Activated B cell treated with CpG ODN at 0.5 μM for 24 hours (primary cell): ENCODE results near the gene FOXN4. TPM values are rescaled to one million over a fixed set of nuclear protein-coding genes. Genes with fewer than 3 reads are reported as not detected.
"Not testable (repeated sequence)": the region's sequence is repeated elsewhere in the genome, so short reads cannot be mapped to it uniquely, and the experiment has no call there.

Source experiments
- ATAC-seq: fragments of 200-7000 bp; cut with Tn5 transposase; one replicate; pipeline ENCODE4 v1.10.0; 2021; ENCODE audit warnings: low read depth, mild to moderate bottlenecking, moderate library complexity
- CTCF ChIA-PET: fragments of 350-600 bp; sonication (Branson Sonifier 250); formaldehyde crosslinking; loops from one replicate; lab custom pipeline; 2021; ENCODE audit warnings: antibody characterized with exemption; lab: Charles Lee
- POLR2A ChIA-PET: fragments of 350-600 bp; sonication (Branson Sonifier 250); formaldehyde crosslinking; loops from one replicate; lab custom pipeline; 2021; ENCODE audit warnings: antibody characterized with exemption; lab: Charles Lee
- DNase-seq: peaks from one replicate; pipeline ENCODE4 v3.0.0; 2022
- H3K27ac Mint-ChIP-seq: one replicate; pipeline ENCODE4 v1.8.0; 2020; ENCODE audit warnings: mixed read lengths
- H3K27me3 Mint-ChIP-seq: one replicate; pipeline ENCODE4 v1.8.0; 2021; ENCODE audit warnings: mixed read lengths
- H3K36me3 Mint-ChIP-seq: one replicate; pipeline ENCODE4 v1.8.0; 2021; ENCODE audit warnings: low read depth, mixed read lengths
- H3K4me1 Mint-ChIP-seq: one replicate; pipeline ENCODE4 v1.8.0; 2021; ENCODE audit warnings: mixed read lengths
- H3K4me3 Mint-ChIP-seq: one replicate; pipeline ENCODE4 v1.8.0; 2020; ENCODE audit warnings: mild to moderate bottlenecking, mixed read lengths
- H3K9me3 Mint-ChIP-seq: one replicate; pipeline ENCODE4 v1.8.0; 2020; ENCODE audit warnings: mixed read lengths
- CTCF ChIP-seq: fragments of 200-600 bp; IDR thresholded peaks from one replicate; pipeline ENCODE4 v1.8.0; 2022; ENCODE audit warnings: antibody characterized with exemption, mild to moderate bottlenecking
- intact Hi-C: fragments of 100-400 bp; cut with micrococcal nuclease; formaldehyde crosslinking; loops from one replicate; pipeline ENCODE4 v1.15.1; 2024
- total RNA-seq: library from RNA; stranded (reverse); gene quantifications from 2 replicates; pipeline ENCODE4 v1.2.3, GENCODE V29; 2022

The FOXN4 gene
- total RNA-seq, 1 donor from 2014 or later, result not detected

DNA sequence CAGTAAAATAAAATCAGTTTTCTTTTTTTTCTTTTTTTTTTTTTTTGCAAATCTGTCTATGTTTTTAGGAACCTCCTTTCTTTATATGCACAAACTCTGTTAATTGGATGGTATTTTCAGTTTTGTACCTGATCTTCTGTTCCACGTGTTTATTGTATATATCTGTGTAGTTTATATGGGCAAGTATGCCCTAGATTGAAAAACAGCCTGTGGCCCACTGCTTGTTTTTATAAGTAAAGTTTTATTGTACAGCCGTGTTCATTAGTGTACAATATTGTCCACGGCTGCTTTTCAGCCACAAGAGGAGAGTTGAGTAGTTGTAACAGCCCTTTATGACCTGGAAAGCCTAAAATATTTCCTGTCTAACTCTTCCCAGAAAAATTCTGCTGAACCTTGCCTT lies 19.9 kb upstream of the FOXN4 start:
- no peak for TF ChIP-seq CTCF
- ChIA-PET CTCF (no interaction called here), POLR2A (interaction anchor here (0.7 kb wide), 1 partner anchor 13 kb away, joined by 6 read pairs; no protein-coding TSS in a partner anchor)
- ATAC-seq (no peak), DNase-seq (no peak)
- Mint-ChIP-seq H3K27ac (no peak overlapping the region), H3K4me1 (no peaks in the 10 kb centered on the region), H3K36me3 (no peaks in the 10 kb centered on the region), H3K27me3 (peaks cover 6% of the 10 kb centered on the region), H3K4me3 (no peak overlapping the region), H3K9me3 (no peaks in the 10 kb centered on the region)
- intact Hi-C loops, result no loop called here

DNA sequence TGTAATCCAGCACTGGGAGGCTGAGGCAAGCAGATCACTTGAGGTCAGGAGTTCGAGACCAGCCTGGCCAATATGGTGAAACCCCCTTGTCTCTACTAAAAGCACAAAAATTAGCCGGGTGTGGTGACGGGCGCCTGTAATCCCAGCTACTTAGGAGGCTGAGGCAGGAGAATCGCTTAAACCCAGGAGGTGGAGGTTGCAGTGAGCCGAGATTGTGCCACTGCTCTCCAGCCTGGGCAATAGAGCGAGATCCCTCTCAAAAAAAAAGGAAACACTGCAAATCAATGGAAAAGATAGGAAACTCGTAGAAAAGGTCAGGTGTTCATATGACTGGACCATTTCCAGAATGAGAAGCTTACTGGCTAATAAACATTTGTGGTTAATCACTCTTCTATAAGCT lies 12.2 kb upstream of the FOXN4 start:
- CTCF ChIA-PET, H3K36me3 Mint-ChIP-seq, POLR2A ChIA-PET, H3K9me3 Mint-ChIP-seq, H3K4me1 Mint-ChIP-seq, H3K4me3 Mint-ChIP-seq, ATAC-seq, DNase-seq, H3K27ac Mint-ChIP-seq, intact Hi-C loops: not testable (repeated sequence)
- H3K27me3 Mint-ChIP-seq, result peaks cover 23% of the 10 kb centered on the region

- Mint-ChIP-seq H3K27me3 (peaks cover 55% of the 10 kb centered on the region), H3K4me3 (peak overlapping the region; percentile 68), H3K4me1 (peaks cover 16% of the 10 kb centered on the region), H3K36me3 (no peaks in the 10 kb centered on the region), H3K9me3 (no peaks in the 10 kb centered on the region), H3K27ac (no peak overlapping the region)
- ChIA-PET CTCF (no interaction called here), POLR2A (no interaction called here)
- no peak for DNase-seq
- intact Hi-C loops, result no loop called here
- no peak for ATAC-seq
- no peak for TF ChIP-seq CTCF
Measured at GRCh38 chr12:109310247-109311125, 1.4 kb upstream of the FOXN4 start.

DNA sequence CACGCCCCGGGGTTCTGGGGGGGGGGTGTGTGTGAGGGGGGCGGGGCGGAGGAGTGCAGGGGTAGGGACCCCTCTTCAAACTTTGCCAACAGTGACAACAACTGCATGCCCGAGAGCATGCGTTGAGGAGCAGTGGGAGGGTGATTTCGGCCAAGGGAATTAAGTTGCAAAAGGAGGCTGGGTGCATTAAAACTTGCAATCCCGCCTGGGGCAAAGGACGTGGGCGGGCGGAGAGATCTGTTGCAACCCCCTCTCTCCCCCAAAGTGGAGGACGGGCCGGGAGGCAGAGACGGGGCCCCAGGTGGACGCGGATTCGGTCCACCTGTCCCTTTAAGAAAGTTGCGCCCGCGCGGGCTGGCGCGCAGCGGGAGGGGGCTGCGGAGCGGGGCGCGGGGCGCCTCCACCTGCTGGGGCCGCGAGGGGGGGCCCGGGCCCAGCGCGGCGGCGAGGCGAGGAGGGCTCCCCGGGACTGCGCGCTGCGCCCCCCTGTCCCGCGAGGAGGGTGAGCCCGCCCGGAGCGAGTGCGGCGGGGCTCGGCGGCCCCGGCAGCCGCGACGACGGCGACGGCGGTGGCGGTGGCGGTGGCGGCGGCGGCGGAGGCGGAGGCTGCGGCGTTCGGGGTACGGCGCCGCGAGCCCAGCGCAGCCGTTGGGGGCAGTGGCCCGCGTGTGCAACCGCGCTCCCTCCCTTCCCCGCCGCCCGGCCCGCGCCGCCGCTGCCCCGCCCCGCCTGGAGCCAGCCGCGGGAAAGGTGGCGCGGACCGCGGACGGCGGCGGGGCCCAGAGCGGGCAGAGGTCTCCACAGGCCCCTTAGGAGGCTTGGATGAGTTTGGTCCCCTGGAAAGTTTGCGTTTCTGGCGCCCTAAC lies 530 bp upstream of the FOXN4 start:
- Mint-ChIP-seq H3K4me3 (peak overlapping the region; percentile 80), H3K27ac (no peak overlapping the region), H3K9me3 (no peaks in the 10 kb centered on the region), H3K27me3 (peaks cover 59% of the 10 kb centered on the region), H3K36me3 (no peaks in the 10 kb centered on the region), H3K4me1 (peaks cover 16% of the 10 kb centered on the region)
- DNase-seq, result no peak
- ChIA-PET CTCF (no interaction called here), POLR2A (no interaction called here)
- no peak for ATAC-seq
- intact Hi-C loops, result no loop called here
- no peak for TF ChIP-seq CTCF

DNA sequence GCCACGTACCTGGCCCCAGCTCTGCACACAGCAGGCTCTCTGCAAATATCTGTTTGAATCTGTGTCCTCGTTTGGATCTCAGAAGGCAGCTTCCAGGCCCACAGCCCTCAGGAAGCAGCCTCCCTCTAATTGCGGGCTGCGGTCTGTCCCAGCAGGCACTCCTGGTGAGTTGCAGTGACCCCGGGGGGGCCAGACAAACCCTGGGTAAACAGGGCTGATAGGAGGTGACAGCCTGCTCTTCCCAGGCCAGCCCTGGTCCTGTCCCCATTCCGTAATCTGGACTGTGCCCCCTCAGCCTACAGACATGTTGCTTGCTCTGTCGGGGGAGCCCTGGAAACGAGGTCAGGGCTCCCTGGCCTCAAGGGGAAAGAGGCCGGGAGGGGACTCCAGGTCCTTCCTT lies 2.0 kb downstream of the FOXN4 start:
- H3K27ac Mint-ChIP-seq, result no peak overlapping the region
- DNase-seq (no peak), ATAC-seq (no peak)
- no peaks in the 10 kb centered on the region for H3K36me3 Mint-ChIP-seq
- POLR2A ChIA-PET, result no interaction called here
- CTCF ChIA-PET, result no interaction called here
- intact Hi-C loops, result no loop called here
- TF ChIP-seq CTCF, result no peak
- H3K9me3 Mint-ChIP-seq, result no peaks in the 10 kb centered on the region
- H3K27me3 Mint-ChIP-seq, result peaks cover 60% of the 10 kb centered on the region
- peaks cover 16% of the 10 kb centered on the region for H3K4me1 Mint-ChIP-seq
- H3K4me3 Mint-ChIP-seq, result no peak overlapping the region
